Uterus (tissue), 4 donors: ENCODE results near the gene LOX. TPM values are rescaled to one million over a fixed set of nuclear protein-coding genes. Genes with fewer than 3 reads are reported as not detected.
A peak's percentile ranks its signal among the peaks of the same experiment; 100 is the strongest.

Experiments used
- DNase-seq, 2 donors: peaks; one replicate each; pipeline ENCODE4 v3.0.0-alpha.2; 2019 to 2020
- H3K27ac ChIP-seq, 2 donors: fragments of 200-600 bp; sonication (generic); 1 replicate in 1 of 2; 2 replicates in 1 of 2; pipeline ENCODE4 v1.5.1; 2016 to 2018
- H3K27me3 ChIP-seq, 2 donors: fragments of 200-600 bp; sonication (generic); one replicate each; pipeline ENCODE4 v1.5.1; 2018 to 2019; ENCODE audit warnings: control low read depth in 1 of 2
- H3K36me3 ChIP-seq, 2 donors: fragments of 200-600 bp; sonication (generic); one replicate each; pipeline ENCODE4 v1.5.1; 2019; ENCODE audit warnings: control low read depth in 1 of 2
- H3K4me1 ChIP-seq, 2 donors: fragments of 200-600 bp; sonication (generic); one replicate each; pipeline ENCODE4 v1.5.1; 2018 to 2019; ENCODE audit warnings: control low read depth in 1 of 2
- H3K4me3 ChIP-seq, 2 donors: fragments of 200-600 bp; sonication (generic); 1 replicate in 1 of 2; 2 replicates in 1 of 2; pipeline ENCODE4 v1.5.1; 2018 to 2019; ENCODE audit warnings: mild to moderate bottlenecking in 1 of 2
- H3K9me3 ChIP-seq, 2 donors: fragments of 200-600 bp; sonication (generic); one replicate each; pipeline ENCODE4 v1.5.1; 2019; ENCODE audit warnings: control low read depth in 1 of 2
- POLR2A ChIP-seq, 2 donors: fragments of 450-650 bp; IDR thresholded peaks; one replicate each; pipeline ENCODE4 v1.6.1; 2016; ENCODE audit warnings: antibody characterized with exemption in 2 of 2, mild to moderate bottlenecking in 1 of 2, moderate library complexity in 1 of 2
- intact Hi-C: fragments of 100-400 bp; cut with DNase I; formaldehyde crosslinking; loops from one replicate; pipeline ENCODE4 v1.15.1; 2023; ENCODE audit warnings: low total_unique reads
- total RNA-seq, 4 donors: library from RNA; depleted of rRNA in 3 of 4; stranded (reverse); fragments of >200 nt in 3 of 4; gene quantifications; one replicate each; pipeline versions ENCODE4 v1.1.0 to v1.2.4, GENCODE V29; 2014 to 2023
- TF ChIP-seq, protein P1 (sequence below), 4 experiments: fragments of 200-600 bp in 2 of 4; fragments of 450-650 bp in 2 of 4; sonication (generic) in 2 of 4; IDR thresholded peaks; one replicate each; pipeline ENCODE4 v1.5.1; 2016 to 2019; ENCODE audit warnings: antibody characterized with exemption in 4 of 4, mild to moderate bottlenecking in 2 of 4, moderate library complexity in 1 of 4
- donor health status: DM: yes; HTN: yes; CAD: no.

LOX gene
- total RNA-seq, 4 donors from 2014 or later: 5.6 to 78.3 (median 22.5) TPM

DNA sequence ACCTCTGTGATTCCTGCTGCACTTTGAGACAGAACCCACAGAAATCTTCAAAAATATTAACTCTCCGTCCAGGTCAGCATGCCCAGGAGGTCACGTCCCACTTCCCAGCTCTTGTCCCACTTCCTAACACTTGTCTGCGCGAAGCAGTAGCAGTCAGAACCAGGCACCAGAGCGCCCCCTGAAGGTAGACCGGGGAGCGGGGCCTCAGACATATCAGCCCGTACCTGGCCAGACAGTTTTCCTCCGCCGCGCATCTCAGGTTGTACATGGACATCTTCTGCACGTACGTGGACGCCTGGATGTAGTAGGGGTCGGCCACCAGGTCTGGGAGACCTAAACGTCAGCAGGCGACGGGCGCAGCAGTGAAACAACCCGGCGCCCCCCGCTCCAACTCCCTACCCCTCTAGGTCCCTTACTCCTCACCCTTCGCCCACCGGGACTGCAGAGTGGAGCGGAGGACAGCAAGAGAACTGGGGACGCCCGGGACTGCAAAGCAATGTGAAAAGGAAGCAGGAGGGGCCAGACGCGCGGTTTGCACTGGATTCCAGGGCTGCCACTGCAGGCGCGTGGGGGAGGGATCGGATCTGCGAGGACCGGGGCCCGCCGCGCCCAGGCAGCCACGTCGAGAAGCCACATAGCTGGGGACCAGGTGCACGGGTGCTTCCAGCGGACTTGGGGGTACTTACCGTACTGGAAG is 1.2 kb downstream of the LOX start:
- no peak for TF ChIP-seq POLR2A (IDR thresholded peaks at IDR 0.05)
- TF ChIP-seq, protein P1, sequence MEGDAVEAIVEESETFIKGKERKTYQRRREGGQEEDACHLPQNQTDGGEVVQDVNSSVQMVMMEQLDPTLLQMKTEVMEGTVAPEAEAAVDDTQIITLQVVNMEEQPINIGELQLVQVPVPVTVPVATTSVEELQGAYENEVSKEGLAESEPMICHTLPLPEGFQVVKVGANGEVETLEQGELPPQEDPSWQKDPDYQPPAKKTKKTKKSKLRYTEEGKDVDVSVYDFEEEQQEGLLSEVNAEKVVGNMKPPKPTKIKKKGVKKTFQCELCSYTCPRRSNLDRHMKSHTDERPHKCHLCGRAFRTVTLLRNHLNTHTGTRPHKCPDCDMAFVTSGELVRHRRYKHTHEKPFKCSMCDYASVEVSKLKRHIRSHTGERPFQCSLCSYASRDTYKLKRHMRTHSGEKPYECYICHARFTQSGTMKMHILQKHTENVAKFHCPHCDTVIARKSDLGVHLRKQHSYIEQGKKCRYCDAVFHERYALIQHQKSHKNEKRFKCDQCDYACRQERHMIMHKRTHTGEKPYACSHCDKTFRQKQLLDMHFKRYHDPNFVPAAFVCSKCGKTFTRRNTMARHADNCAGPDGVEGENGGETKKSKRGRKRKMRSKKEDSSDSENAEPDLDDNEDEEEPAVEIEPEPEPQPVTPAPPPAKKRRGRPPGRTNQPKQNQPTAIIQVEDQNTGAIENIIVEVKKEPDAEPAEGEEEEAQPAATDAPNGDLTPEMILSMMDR (IDR thresholded peaks at IDR 0.05): peak; percentile 39 to 78 (median 51)
- Histone ChIP-seq H3K27me3 (no peaks in the 10 kb centered on the region), H3K4me1 (no peaks in the 10 kb centered on the region), H3K4me3 (peak overlapping the region; percentile 48 to 52), H3K27ac (peak overlapping the region; percentile 36 to 69), H3K9me3 (no peaks in the 10 kb centered on the region), H3K36me3 (no peaks in the 10 kb centered on the region)
- intact Hi-C loops: no loop called here
- peak; percentile 77 for DNase-seq

DNA sequence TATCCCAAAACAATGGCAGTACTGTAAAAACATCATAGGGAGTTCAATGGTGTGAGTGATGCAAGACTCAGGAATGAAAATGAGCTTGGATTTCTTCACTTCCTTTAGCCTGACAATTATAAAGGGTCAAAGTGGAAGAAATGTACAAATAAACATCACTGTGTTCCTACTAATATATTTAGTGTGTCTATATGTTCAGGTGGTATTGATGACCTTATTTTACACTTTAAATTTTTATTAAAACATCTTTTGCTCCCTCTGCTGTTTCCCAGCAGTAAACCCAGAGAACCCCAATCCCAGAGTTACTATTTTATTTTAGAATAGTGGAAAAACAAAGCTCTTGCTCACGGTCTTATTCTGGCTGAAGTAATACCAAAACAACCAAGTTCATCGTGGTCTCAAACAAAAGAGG is 2.0 kb downstream of the LOX start:
- Histone ChIP-seq H3K36me3 (no peaks in the 10 kb centered on the region), H3K4me1 (no peaks in the 10 kb centered on the region), H3K4me3 (peak overlapping the region in 1 of 2 donors; percentile 52), H3K9me3 (no peaks in the 10 kb centered on the region), H3K27ac (peak overlapping the region in 1 of 2 donors; percentile 45), H3K27me3 (no peaks in the 10 kb centered on the region)
- no peak for DNase-seq
- TF ChIP-seq, protein P1 (IDR thresholded peaks at IDR 0.05): no peak
- no peak for TF ChIP-seq POLR2A (IDR thresholded peaks at IDR 0.05)
- intact Hi-C loops: no loop called here

DNA sequence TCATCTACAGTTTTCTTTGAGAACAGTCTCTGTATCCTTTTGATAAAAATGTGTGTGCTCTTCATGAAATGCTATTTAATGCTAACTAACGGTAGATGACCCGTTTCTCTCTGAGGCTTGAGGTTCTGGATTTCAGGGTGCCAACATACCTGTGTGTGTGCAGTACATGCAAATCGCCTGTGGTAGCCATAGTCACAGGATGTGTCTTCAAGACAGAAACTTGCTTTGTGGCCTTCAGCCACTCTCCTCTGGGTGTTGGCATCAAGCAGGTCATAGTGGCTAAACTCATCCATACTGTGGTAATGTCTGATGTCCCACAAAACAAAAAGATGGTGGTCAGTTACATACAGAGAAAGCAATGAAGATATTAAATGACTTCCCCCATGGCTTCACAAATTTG is 4.2 kb downstream of the LOX start:
- H3K4me3 ChIP-seq: no peak overlapping the region
- intact Hi-C loops: no loop called here
- H3K9me3 ChIP-seq: no peaks in the 10 kb centered on the region
- H3K27me3 ChIP-seq: no peaks in the 10 kb centered on the region
- H3K4me1 ChIP-seq: no peaks in the 10 kb centered on the region
- no peak for DNase-seq
- H3K36me3 ChIP-seq: no peaks in the 10 kb centered on the region
- no peak overlapping the region for H3K27ac ChIP-seq
- no peak for TF ChIP-seq POLR2A (IDR thresholded peaks at IDR 0.05)
- TF ChIP-seq, protein P1 (IDR thresholded peaks at IDR 0.05): no peak

DNA sequence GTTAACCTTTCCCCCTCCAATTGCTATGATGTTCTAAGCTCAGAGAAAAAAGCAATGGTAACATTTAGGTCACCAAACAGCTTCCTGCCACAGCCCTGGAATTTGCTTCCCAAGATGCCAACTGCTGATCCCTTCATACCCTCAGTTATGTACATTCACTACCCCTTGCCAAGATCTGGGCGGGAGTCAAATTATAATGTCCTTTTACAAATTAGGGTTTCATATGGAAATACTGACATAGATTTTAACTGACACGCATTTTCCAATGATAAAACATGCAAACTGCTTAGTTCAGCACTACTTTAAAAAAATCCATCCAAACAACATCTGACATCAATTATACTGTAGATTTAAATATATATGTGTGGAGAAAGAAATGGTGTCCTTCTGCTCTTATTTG is 5.0 kb downstream of the LOX start:
- no peak overlapping the region for H3K27ac ChIP-seq
- intact Hi-C loops: no loop called here
- H3K36me3 ChIP-seq: no peaks in the 10 kb centered on the region
- H3K4me3 ChIP-seq: no peak overlapping the region
- no peak for DNase-seq
- H3K27me3 ChIP-seq: no peaks in the 10 kb centered on the region
- TF ChIP-seq POLR2A (IDR thresholded peaks at IDR 0.05): no peak
- TF ChIP-seq, protein P1 (IDR thresholded peaks at IDR 0.05): no peak
- no peaks in the 10 kb centered on the region for H3K4me1 ChIP-seq
- no peaks in the 10 kb centered on the region for H3K9me3 ChIP-seq

DNA sequence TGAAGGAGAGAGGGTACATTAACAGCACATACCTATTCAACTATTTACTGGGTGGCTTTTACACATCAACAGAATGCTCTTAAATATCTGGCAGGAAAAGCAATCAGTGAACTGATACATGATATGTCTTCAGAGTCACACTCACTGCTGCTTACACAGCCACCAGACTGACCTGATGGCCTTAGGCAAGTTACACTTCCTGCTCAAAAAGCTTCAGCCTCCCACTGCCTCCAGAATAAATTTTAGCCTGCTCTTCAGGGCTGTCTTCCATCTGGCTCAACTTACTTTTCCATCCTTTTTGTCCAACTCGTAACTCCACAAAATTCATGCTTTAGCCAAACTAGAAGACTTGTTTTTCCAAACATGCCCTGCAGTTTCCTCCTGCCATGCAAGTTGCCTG is 10.7 kb downstream of the LOX start:
- Histone ChIP-seq H3K9me3 (no peaks in the 10 kb centered on the region), H3K36me3 (no peaks in the 10 kb centered on the region), H3K27ac (no peak overlapping the region), H3K4me1 (no peaks in the 10 kb centered on the region), H3K4me3 (no peak overlapping the region), H3K27me3 (no peaks in the 10 kb centered on the region)
- no peak for TF ChIP-seq POLR2A (IDR thresholded peaks at IDR 0.05)
- TF ChIP-seq, protein P1 (IDR thresholded peaks at IDR 0.05): no peak
- intact Hi-C loops: no loop called here
- no peak for DNase-seq
